AG09309 (cell line): ENCODE data around the gene TMA7.

Source experiments
- DNase-seq: peaks from one replicate; pipeline ENCODE4 v3.0.0-alpha.2; 2010; ENCODE audit warnings: low read depth
- H3K4me3 ChIP-seq: 2 replicates; pipeline ENCODE4 v1.5.1; 2011; ENCODE audit warnings: mild to moderate bottlenecking, low read depth, low read length, moderate library complexity; ENCODE audit not compliant: control insufficient read depth
- CTCF ChIP-seq: IDR thresholded peaks from 2 replicates; pipeline ENCODE4 v1.5.1; 2011; ENCODE audit warnings: mild to moderate bottlenecking, low read depth, low read length, inconsistent platforms; ENCODE audit not compliant: insufficient read depth, control insufficient read depth; ENCODE audit errors: missing control alignments

Gene TMA7

DNA sequence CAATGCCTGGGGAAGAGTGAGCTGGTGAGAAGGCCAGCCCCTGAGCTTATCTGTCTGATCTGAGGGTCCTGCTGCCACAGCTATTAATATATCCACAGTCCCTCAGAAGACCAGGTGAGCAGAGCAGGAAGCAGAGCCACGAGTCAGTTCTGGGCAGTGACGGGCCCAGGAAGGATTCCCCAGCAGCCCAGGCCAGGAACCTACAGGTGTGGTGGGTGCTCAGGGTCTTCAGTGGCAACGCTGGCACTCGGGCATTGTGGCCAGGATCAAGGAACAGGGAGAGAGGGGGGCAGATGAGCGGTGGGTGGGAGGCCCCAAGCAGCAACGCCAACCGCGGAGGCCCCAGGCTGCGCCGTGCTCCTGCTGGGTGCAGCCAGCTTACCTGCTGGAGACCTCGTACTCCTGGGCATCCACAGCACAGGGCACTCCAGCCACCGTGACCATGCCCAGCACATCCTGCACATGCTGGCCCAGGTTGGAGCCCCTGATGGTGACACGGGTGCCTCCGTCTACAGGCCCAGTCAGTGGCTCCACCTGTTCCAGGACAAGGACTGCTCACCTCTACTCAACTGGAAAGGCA, 22.4 kb upstream of the TMA7 start:
- no peak overlapping the region for H3K4me3 ChIP-seq
- no peak for TF ChIP-seq CTCF
- DNase-seq: no peak

DNA sequence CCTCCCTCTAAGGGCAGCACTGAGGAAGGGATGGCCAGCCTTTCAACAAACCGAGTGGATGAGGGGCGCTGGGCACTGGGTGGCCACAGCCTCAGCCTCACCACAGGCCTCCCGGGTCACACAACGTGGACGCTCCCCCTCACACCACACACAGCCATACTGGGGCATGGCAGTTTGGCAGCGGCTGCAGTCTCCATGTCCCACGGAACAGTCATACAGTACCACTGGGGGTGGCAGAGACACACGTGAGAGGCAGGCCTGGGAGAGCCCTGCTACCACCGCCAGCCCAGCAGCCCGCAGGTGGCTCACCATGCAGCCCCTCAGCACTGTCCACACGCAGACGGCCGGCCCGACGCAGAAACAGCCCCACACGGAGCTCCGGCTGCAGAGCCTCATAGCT, 21.9 kb upstream of the TMA7 start:
- no peak for DNase-seq
- no peak for TF ChIP-seq CTCF
- H3K4me3 ChIP-seq: no peak overlapping the region

DNA sequence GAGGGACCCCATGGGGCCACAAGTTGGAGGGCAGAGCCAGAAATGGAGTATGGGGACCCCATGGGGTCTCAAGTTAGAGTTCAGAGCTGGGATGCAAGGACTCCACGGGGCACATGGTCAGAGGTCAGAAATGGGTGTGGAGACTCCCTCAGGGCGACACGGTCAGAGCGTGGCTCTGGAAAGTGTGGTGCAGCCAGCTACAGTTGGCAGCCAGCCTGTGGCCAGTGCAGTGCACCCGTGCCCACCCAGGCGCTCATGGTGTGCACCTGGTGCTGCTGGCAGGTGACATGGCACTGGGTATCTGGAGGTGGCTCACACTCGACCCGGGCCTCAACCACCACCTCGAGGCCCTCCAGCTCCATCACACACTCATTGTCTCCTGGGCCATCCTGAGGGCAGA, 21.4 kb upstream of the TMA7 start:
- TF ChIP-seq CTCF: no peak
- no peak for DNase-seq
- H3K4me3 ChIP-seq: no peak overlapping the region

DNA sequence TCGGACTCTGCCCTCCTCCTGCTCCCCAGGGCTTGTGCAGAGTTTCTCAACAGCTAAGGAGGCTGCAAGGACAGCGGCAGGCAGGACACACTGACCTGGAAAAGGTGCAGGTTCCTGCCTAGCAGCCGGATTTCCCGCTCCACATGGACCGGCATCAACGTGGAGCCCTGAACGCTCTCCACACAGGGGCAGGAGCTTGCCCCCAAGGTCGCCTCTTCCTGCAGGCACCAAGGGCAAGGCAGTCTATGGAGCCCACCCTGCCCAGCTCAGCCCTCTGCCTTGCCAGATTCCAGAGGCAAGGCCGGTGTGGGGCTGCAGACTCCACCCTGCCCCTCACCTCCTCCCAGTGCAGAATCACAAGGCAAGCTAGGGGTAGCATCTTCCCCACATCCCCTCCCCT, 20.9 kb upstream of the TMA7 start:
- H3K4me3 ChIP-seq: no peak overlapping the region
- no peak for TF ChIP-seq CTCF
- DNase-seq: no peak

DNA sequence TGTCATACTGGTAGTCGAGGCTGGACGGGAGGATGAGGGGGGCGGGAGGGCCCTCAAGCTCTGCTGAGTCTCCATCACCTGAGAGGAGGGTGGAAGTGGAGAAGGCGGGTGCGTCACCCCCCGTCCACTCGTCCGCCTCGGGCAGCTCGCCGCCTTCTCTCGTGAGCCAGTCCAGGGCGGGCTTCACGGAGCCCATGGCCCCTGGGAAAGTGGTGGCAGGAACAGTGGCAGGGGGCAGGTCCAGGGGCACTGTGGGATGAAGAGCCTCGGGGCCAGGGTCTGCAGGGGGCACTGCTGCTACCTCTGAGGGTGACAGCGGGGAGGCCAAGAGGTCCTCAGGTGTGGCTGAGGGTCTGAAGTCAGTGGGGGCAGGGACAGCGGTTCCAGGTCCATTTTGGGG, 20.5 kb upstream of the TMA7 start:
- DNase-seq: no peak
- no peak overlapping the region for H3K4me3 ChIP-seq
- no peak for TF ChIP-seq CTCF

DNA sequence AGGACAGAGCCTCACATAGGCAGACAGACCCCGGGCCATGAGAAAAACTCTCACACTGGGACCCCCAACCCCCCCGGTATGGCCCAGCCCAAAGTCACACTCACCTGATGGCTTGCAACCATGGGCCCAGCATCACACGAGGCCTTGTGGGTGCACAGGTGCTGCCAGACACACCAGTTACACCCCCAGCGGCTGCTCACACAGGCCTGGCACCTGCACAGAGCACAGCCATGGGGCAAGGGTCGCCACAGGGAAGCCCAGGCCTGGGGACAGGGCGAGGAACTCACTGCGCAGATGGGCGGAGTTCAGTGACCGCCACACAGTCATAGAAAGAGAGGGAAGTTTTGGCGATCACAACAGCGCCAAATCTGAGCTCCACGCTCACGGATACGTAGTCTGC, 19.5 kb upstream of the TMA7 start:
- no peak for TF ChIP-seq CTCF
- DNase-seq: no peak
- no peak overlapping the region for H3K4me3 ChIP-seq

- no peak for TF ChIP-seq CTCF
- no peak for DNase-seq
- no peak overlapping the region for H3K4me3 ChIP-seq
These were observed 17.8 kb upstream of the TMA7 start for GRCh38 chr3:48422272-48422671.
